ENCODE data around the gene KNTC1.
A peak's percentile ranks its signal among the peaks of the same experiment; 100 is the strongest.
"Not testable (repeated sequence)": the region's sequence is repeated elsewhere in the genome, so short reads cannot be mapped to it uniquely, and the experiment has no call there.

Gene KNTC1

GRCh38 chr12:122526683-122527477, at the start of gene KNTC1, which contains the start of gene RSRC2:
KNTC1 (plus strand) TSS chr12:122527249; CDS start chr12:122530064, 2,815 bp downstream.
RSRC2 (minus strand) TSS chr12:122526936; CDS start chr12:122526853, 83 bp downstream.
- no peaks in the 10 kb centered on the region for H3K9me3 ChIP-seq (ENCODE audit: control insufficient read depth, low read length)
- H3K27me3 ChIP-seq (ENCODE audit: control insufficient read depth, insufficient read depth, low read length), result no peaks in the 10 kb centered on the region
- H3K4me1 ChIP-seq (ENCODE audit: control insufficient read depth, insufficient read depth, low read length), result peaks cover 22% of the 10 kb centered on the region
- H3K9ac ChIP-seq (ENCODE audit: low read length), result peak within 1 kb of the TSS; percentile 96
- H3K4me3 ChIP-seq (ENCODE audit: low read length), result peak within 1 kb of the TSS; percentile 88
- H3K36me3 ChIP-seq (ENCODE audit: control insufficient read depth, insufficient read depth, low read length), result no peaks in the 10 kb centered on the region

- H3K27me3 ChIP-seq (ENCODE audit: control insufficient read depth, insufficient read depth, low read length), result no peaks in the 10 kb centered on the region
- H3K4me3 ChIP-seq (ENCODE audit: low read length), result no peak overlapping the region
- peaks cover 5% of the 10 kb centered on the region for H3K36me3 ChIP-seq (ENCODE audit: control insufficient read depth, insufficient read depth, low read length)
- H3K9ac ChIP-seq (ENCODE audit: low read length), result no peak overlapping the region
- H3K4me1 ChIP-seq (ENCODE audit: control insufficient read depth, insufficient read depth, low read length), result no peaks in the 10 kb centered on the region
- H3K9me3 ChIP-seq (ENCODE audit: control insufficient read depth, low read length), result no peaks in the 10 kb centered on the region
These were observed 46.3 kb upstream of the KNTC1 start for GRCh38 chr12:122480753-122481152.

- no peaks in the 10 kb centered on the region for H3K9me3 ChIP-seq (ENCODE audit: control insufficient read depth, low read length)
- H3K9ac ChIP-seq (ENCODE audit: low read length), result no peak overlapping the region
- H3K27me3 ChIP-seq (ENCODE audit: control insufficient read depth, insufficient read depth, low read length), result no peaks in the 10 kb centered on the region
- H3K36me3 ChIP-seq (ENCODE audit: control insufficient read depth, insufficient read depth, low read length), result peaks cover 5% of the 10 kb centered on the region
- H3K4me3 ChIP-seq (ENCODE audit: low read length), result no peak overlapping the region
- no peaks in the 10 kb centered on the region for H3K4me1 ChIP-seq (ENCODE audit: control insufficient read depth, insufficient read depth, low read length)
These were observed 45.2 kb upstream of the KNTC1 start for GRCh38 chr12:122481861-122482260.

- no peak overlapping the region for H3K9ac ChIP-seq (ENCODE audit: low read length)
- peaks cover 12% of the 10 kb centered on the region for H3K36me3 ChIP-seq (ENCODE audit: control insufficient read depth, insufficient read depth, low read length)
- H3K4me1 ChIP-seq (ENCODE audit: control insufficient read depth, insufficient read depth, low read length), result peaks cover 2% of the 10 kb centered on the region
- no peaks in the 10 kb centered on the region for H3K9me3 ChIP-seq (ENCODE audit: control insufficient read depth, low read length)
- no peaks in the 10 kb centered on the region for H3K27me3 ChIP-seq (ENCODE audit: control insufficient read depth, insufficient read depth, low read length)
- no peak overlapping the region for H3K4me3 ChIP-seq (ENCODE audit: low read length)
These were observed 43.1 kb upstream of the KNTC1 start for GRCh38 chr12:122483969-122484368.

- not testable (repeated sequence) for H3K9me3 ChIP-seq (ENCODE audit: control insufficient read depth, low read length); H3K4me3 ChIP-seq (ENCODE audit: low read length); H3K9ac ChIP-seq (ENCODE audit: low read length); H3K27me3 ChIP-seq (ENCODE audit: control insufficient read depth, insufficient read depth, low read length); H3K4me1 ChIP-seq (ENCODE audit: control insufficient read depth, insufficient read depth, low read length)
- peaks cover 12% of the 10 kb centered on the region for H3K36me3 ChIP-seq (ENCODE audit: control insufficient read depth, insufficient read depth, low read length)
These were observed 42.7 kb upstream of the KNTC1 start for GRCh38 chr12:122484385-122484784.

GRCh38 chr12:122486360-122486759, 40.7 kb upstream of the KNTC1 start:
- H3K27me3 ChIP-seq (ENCODE audit: control insufficient read depth, insufficient read depth, low read length); H3K9me3 ChIP-seq (ENCODE audit: control insufficient read depth, low read length); H3K36me3 ChIP-seq (ENCODE audit: control insufficient read depth, insufficient read depth, low read length); H3K9ac ChIP-seq (ENCODE audit: low read length); H3K4me3 ChIP-seq (ENCODE audit: low read length): not testable (repeated sequence)
- peaks cover 11% of the 10 kb centered on the region for H3K4me1 ChIP-seq (ENCODE audit: control insufficient read depth, insufficient read depth, low read length)

- no peaks in the 10 kb centered on the region for H3K27me3 ChIP-seq (ENCODE audit: control insufficient read depth, insufficient read depth, low read length)
- H3K4me3 ChIP-seq (ENCODE audit: low read length), result no peak overlapping the region
- H3K9ac ChIP-seq (ENCODE audit: low read length), result no peak overlapping the region
- peaks cover 11% of the 10 kb centered on the region for H3K4me1 ChIP-seq (ENCODE audit: control insufficient read depth, insufficient read depth, low read length)
- H3K9me3 ChIP-seq (ENCODE audit: control insufficient read depth, low read length), result no peaks in the 10 kb centered on the region
- peaks cover 6% of the 10 kb centered on the region for H3K36me3 ChIP-seq (ENCODE audit: control insufficient read depth, insufficient read depth, low read length)
These were observed 40.1 kb upstream of the KNTC1 start for GRCh38 chr12:122486805-122487426.

GRCh38 chr12:122487807-122488206, 39.2 kb upstream of the KNTC1 start:
- H3K4me3 ChIP-seq (ENCODE audit: low read length); H3K9ac ChIP-seq (ENCODE audit: low read length); H3K36me3 ChIP-seq (ENCODE audit: control insufficient read depth, insufficient read depth, low read length); H3K27me3 ChIP-seq (ENCODE audit: control insufficient read depth, insufficient read depth, low read length); H3K9me3 ChIP-seq (ENCODE audit: control insufficient read depth, low read length): not testable (repeated sequence)
- peaks cover 11% of the 10 kb centered on the region for H3K4me1 ChIP-seq (ENCODE audit: control insufficient read depth, insufficient read depth, low read length)

GRCh38 chr12:122489038-122489437, 38.0 kb upstream of the KNTC1 start:
- H3K36me3 ChIP-seq (ENCODE audit: control insufficient read depth, insufficient read depth, low read length), result peaks cover 6% of the 10 kb centered on the region
- no peak overlapping the region for H3K4me3 ChIP-seq (ENCODE audit: low read length)
- H3K4me1 ChIP-seq (ENCODE audit: control insufficient read depth, insufficient read depth, low read length), result peaks cover 11% of the 10 kb centered on the region

GRCh38 chr12:122491991-122492390, 35.1 kb upstream of the KNTC1 start:
- Histone ChIP-seq H3K36me3 (ENCODE audit: control insufficient read depth, insufficient read depth, low read length) (peaks cover 6% of the 10 kb centered on the region), H3K9ac (ENCODE audit: low read length) (no peak overlapping the region)

More at GRCh38 chr12:122489038-122489437, 38.0 kb upstream of the KNTC1 start:
- no peaks in the 10 kb centered on the region for H3K9me3 ChIP-seq (ENCODE audit: control insufficient read depth, low read length)
- H3K9ac ChIP-seq (ENCODE audit: low read length), result no peak overlapping the region
- H3K27me3 ChIP-seq (ENCODE audit: control insufficient read depth, insufficient read depth, low read length), result no peaks in the 10 kb centered on the region

GRCh38 chr12:122493222-122493621, 33.8 kb upstream of the KNTC1 start:
- not testable (repeated sequence) for H3K4me3 ChIP-seq (ENCODE audit: low read length); H3K9me3 ChIP-seq (ENCODE audit: control insufficient read depth, low read length); H3K9ac ChIP-seq (ENCODE audit: low read length); H3K27me3 ChIP-seq (ENCODE audit: control insufficient read depth, insufficient read depth, low read length); H3K36me3 ChIP-seq (ENCODE audit: control insufficient read depth, insufficient read depth, low read length)
- peaks cover 11% of the 10 kb centered on the region for H3K4me1 ChIP-seq (ENCODE audit: control insufficient read depth, insufficient read depth, low read length)

More at GRCh38 chr12:122491991-122492390, 35.1 kb upstream of the KNTC1 start:
- Histone ChIP-seq H3K9me3 (ENCODE audit: control insufficient read depth, low read length) (no peaks in the 10 kb centered on the region), H3K4me3 (ENCODE audit: low read length) (no peak overlapping the region), H3K4me1 (ENCODE audit: control insufficient read depth, insufficient read depth, low read length) (peaks cover 11% of the 10 kb centered on the region), H3K27me3 (ENCODE audit: control insufficient read depth, insufficient read depth, low read length) (no peaks in the 10 kb centered on the region)

GRCh38 chr12:122495258-122495657, 31.8 kb upstream of the KNTC1 start:
- H3K27me3 ChIP-seq (ENCODE audit: control insufficient read depth, insufficient read depth, low read length), result no peaks in the 10 kb centered on the region
- H3K9me3 ChIP-seq (ENCODE audit: control insufficient read depth, low read length), result no peaks in the 10 kb centered on the region
- H3K4me1 ChIP-seq (ENCODE audit: control insufficient read depth, insufficient read depth, low read length), result no peaks in the 10 kb centered on the region
- no peak overlapping the region for H3K9ac ChIP-seq (ENCODE audit: low read length)
- H3K4me3 ChIP-seq (ENCODE audit: low read length), result no peak overlapping the region
- H3K36me3 ChIP-seq (ENCODE audit: control insufficient read depth, insufficient read depth, low read length), result no peaks in the 10 kb centered on the region
